Measurements from ENCODE around the gene BLTP2.

GRCh38 chr17:28634206-28634865 is 10.6 kb downstream of the BLTP2 start:
- TF ChIP-seq CTCF (IDR thresholded peaks at IDR 0.05 in 2 of 3, conservative IDR thresholded peaks at IDR 0.05 in 1 of 3; ENCODE audit: borderline replicate concordance in 1 of 3, insufficient read depth in 1 of 3, low read depth in 2 of 3, low read length in 2 of 3) (no peak), POLR2A (IDR thresholded peaks at IDR 0.05; ENCODE audit: borderline replicate concordance, extremely low read depth, insufficient read depth, insufficient read length) (no peak), EZH2 (IDR thresholded peaks at IDR 0.05) (no peak), YY1 (IDR thresholded peaks at IDR 0.05; ENCODE audit: extremely low read depth, insufficient replicate concordance, low read depth, low read length) (no peak), ZFX (IDR thresholded peaks at IDR 0.05) (no peak), CBX3 (IDR thresholded peaks at IDR 0.05; ENCODE audit: low read depth) (no peak), SP1 (IDR thresholded peaks at IDR 0.05; ENCODE audit: low read depth) (no peak), REST (IDR thresholded peaks at IDR 0.05; ENCODE audit: low read depth) (no peak), POLR2AphosphoS5 (IDR thresholded peaks at IDR 0.05; ENCODE audit: low read depth, low read length) (no peak), MAX (IDR thresholded peaks at IDR 0.05) (no peak), EGR1 (IDR thresholded peaks at IDR 0.05; ENCODE audit: low read depth) (no peak), JUND (IDR thresholded peaks at IDR 0.05) (no peak), EZH2phosphoT487 (IDR thresholded peaks at IDR 0.05; ENCODE audit: borderline replicate concordance) (no peak)

Measured in HCT116 (cell line).